Measurements from ENCODE around the gene CCL28.

DNA sequence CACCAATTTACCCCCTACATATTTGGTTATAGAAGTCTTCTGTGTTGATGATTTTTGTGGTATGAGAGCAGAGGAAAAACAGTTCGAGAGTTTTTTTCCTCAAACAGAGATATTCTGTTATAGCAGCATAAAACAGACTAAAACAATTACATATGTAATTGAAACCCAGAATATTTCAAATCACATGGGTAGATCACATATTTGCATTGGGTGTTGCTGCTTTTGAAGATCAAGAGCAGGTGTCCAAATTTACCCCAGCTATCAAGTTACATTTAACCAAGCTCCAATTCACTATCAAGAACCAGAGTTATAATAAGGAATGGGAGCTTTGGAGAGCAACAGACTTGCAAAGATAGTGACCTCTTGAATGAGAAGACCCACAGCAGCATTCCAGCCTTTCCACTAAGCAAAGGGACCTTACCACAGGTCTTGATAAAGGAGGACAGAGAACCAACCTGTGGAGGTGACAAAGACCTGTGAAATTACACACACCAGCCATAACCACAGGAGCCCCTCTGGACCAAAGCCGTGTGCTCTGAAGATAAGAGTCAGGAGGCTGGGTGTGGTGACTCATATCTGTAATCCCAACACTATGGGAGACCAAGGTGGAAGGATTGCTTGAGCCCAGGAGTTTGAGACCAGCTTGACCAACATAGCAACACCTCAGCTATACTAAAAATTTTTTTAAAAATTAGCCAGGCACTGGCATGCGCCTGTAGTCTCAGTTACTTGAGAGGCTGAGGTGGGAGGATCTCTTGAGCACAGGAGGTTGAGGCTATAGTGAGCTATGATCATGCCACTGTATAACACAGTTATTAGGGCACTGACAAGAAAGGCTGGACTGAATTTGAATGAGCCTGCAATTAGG, 4.0 kb upstream of the CCL28 start:
- TF ChIP-seq POLR2AphosphoS5 (IDR thresholded peaks at IDR 0.05; ENCODE audit: low read depth) (no peak), EZH2 (IDR thresholded peaks at IDR 0.05; ENCODE audit: low read depth, unreplicated experiment) (no peak), EZH2phosphoT487 (IDR thresholded peaks at IDR 0.05; ENCODE audit: unreplicated experiment) (no peak), CREB1 (CRISPR knock-in tag; IDR thresholded peaks at IDR 0.05; ENCODE audit: low read depth) (no peak), REST (IDR thresholded peaks at IDR 0.05; ENCODE audit: unreplicated experiment) (no peak), STAT1 (IDR thresholded peaks at IDR 0.05; ENCODE audit: unreplicated experiment) (no peak), JUNB (IDR thresholded peaks at IDR 0.05; ENCODE audit: unreplicated experiment) (no peak), NANOG (IDR thresholded peaks at IDR 0.05; ENCODE audit: borderline replicate concordance) (no peak), ZNF114 (CRISPR knock-in tag; IDR thresholded peaks at IDR 0.05) (no peak)
- TF ChIP-seq, protein P1, sequence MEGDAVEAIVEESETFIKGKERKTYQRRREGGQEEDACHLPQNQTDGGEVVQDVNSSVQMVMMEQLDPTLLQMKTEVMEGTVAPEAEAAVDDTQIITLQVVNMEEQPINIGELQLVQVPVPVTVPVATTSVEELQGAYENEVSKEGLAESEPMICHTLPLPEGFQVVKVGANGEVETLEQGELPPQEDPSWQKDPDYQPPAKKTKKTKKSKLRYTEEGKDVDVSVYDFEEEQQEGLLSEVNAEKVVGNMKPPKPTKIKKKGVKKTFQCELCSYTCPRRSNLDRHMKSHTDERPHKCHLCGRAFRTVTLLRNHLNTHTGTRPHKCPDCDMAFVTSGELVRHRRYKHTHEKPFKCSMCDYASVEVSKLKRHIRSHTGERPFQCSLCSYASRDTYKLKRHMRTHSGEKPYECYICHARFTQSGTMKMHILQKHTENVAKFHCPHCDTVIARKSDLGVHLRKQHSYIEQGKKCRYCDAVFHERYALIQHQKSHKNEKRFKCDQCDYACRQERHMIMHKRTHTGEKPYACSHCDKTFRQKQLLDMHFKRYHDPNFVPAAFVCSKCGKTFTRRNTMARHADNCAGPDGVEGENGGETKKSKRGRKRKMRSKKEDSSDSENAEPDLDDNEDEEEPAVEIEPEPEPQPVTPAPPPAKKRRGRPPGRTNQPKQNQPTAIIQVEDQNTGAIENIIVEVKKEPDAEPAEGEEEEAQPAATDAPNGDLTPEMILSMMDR (conservative IDR thresholded peaks at IDR 0.05; ENCODE audit: low read depth in 2 of 2) = no peak
- TF ChIP-seq, protein P2, sequence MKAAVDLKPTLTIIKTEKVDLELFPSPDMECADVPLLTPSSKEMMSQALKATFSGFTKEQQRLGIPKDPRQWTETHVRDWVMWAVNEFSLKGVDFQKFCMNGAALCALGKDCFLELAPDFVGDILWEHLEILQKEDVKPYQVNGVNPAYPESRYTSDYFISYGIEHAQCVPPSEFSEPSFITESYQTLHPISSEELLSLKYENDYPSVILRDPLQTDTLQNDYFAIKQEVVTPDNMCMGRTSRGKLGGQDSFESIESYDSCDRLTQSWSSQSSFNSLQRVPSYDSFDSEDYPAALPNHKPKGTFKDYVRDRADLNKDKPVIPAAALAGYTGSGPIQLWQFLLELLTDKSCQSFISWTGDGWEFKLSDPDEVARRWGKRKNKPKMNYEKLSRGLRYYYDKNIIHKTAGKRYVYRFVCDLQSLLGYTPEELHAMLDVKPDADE (IDR thresholded peaks at IDR 0.05) = no peak
